ENCODE data around the gene GRIK4.

GRIK4 gene

DNA sequence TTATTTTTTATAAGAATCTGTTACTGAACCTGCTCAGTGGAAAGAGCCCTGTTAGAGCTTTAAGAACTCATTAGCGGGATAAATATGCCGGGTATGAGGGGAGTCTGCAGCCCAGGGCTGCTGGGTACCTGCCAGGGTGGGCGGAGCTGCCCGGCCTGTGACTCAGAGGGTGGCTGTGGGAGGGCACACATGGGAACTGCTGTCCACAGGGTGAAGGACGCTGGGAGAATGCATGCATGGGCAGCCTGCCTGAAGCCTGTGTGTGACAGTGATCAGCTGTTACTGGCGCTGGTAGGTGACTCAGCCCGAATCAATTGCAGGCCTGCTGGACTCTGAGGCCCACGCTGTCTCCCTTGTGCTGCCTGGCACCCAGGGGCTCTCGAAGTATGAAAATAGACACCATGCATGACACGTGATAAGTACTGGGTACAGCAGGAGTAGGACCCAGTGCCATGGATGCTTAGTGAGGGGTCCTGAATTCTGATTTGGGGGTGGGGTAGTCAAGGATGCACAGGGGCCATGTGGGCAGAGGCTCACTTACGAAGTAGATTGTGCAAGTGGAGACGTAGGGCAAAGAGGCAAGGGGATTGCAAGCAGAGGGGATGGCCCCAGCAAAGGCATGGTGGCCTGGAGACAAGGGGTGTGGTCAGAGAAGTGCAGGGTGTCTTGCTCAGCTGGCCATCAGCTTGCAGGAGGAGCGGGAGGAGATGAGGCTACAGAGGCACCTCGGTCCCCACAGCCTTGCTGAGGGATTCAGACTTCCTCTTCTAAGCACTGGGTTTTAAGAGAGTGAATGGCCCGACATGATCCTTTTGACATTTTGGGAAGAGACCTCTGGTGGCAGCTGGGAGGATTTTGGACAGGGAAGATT is 36.5 kb downstream of the GRIK4 start:
- peak; percentile 98 for DNase-seq (ENCODE audit: low read depth)
- TF ChIP-seq, protein P1, sequence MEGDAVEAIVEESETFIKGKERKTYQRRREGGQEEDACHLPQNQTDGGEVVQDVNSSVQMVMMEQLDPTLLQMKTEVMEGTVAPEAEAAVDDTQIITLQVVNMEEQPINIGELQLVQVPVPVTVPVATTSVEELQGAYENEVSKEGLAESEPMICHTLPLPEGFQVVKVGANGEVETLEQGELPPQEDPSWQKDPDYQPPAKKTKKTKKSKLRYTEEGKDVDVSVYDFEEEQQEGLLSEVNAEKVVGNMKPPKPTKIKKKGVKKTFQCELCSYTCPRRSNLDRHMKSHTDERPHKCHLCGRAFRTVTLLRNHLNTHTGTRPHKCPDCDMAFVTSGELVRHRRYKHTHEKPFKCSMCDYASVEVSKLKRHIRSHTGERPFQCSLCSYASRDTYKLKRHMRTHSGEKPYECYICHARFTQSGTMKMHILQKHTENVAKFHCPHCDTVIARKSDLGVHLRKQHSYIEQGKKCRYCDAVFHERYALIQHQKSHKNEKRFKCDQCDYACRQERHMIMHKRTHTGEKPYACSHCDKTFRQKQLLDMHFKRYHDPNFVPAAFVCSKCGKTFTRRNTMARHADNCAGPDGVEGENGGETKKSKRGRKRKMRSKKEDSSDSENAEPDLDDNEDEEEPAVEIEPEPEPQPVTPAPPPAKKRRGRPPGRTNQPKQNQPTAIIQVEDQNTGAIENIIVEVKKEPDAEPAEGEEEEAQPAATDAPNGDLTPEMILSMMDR (conservative IDR thresholded peaks at IDR 0.05; ENCODE audit: low read length) = peak; percentile 34
- no peak overlapping the region for H3K4me3 ChIP-seq (ENCODE audit: low read length)

DNA sequence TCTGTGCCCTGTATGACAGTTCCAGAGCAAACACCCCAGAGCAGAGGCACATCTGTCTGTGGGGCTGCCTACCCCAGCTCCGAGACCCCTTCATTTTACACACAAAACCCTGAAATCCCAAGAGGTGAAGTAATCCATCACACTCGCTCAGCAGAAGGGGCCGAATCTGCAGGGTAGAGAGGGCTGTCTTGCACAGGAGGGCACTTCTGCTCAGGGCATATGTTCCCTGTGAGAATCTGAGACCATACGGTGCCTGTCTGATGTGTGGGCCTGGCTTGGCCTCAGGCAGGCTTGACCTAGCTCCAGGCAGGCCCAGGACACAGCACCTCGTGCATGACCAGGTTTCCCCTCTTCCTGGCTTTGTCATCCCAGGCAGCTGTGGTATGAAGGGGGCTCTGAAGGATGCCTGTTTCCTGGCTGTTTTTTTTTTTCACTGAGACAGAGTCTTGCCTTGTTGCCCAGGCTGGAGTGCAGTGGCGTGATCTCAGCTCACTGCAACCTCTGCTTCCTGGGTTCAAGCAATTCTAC is 37.2 kb downstream of the GRIK4 start:
- no peak for DNase-seq (ENCODE audit: low read depth)
- no peak overlapping the region for H3K4me3 ChIP-seq (ENCODE audit: low read length)
- TF ChIP-seq, protein P1 (conservative IDR thresholded peaks at IDR 0.05; ENCODE audit: low read length) = no peak

DNA sequence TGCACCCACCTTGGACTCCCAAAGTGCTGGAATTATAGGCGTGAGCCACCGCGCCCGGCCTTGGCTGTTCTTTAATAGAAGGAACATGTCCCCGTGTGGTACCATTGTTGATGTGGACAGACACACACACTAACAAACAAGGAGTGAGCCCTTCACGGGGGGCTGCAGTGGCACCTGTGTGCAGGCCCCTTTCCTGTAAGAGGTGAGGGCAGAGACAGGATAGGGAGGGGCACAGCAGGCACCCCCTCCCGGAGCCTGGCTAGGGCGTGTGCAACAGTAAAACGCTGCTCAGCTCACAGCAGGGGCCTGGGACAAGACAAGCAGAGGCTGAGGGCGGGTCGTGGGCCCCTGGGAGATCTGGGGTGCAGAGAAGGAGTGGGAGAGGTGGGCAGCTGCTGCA is 37.8 kb downstream of the GRIK4 start:
- no peak overlapping the region for H3K4me3 ChIP-seq (ENCODE audit: low read length)
- DNase-seq (ENCODE audit: low read depth) = no peak
- TF ChIP-seq, protein P1 (conservative IDR thresholded peaks at IDR 0.05; ENCODE audit: low read length) = no peak

DNA sequence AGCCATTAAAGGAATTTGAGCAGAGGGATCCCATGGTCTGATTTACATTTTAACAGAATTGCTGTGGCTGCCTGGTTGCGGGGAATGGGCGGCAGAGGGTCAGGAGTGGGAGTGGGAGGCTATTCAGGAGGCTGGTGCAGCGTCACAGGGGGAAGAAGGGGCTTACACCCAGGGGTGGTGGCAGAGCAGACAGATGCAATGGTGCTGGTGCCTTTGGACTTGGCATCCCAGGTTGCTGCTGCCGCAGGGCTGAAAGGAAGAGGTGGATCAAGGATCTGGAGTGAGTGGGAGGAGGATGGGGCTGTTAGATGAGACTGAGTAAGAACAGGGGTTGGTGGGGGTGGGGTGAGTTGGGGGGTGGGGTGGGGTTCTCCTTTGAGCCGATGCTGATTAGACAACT is 38.5 kb downstream of the GRIK4 start:
- TF ChIP-seq, protein P1 (conservative IDR thresholded peaks at IDR 0.05; ENCODE audit: low read length) = no peak
- no peak for DNase-seq (ENCODE audit: low read depth)
- no peak overlapping the region for H3K4me3 ChIP-seq (ENCODE audit: low read length)

DNA sequence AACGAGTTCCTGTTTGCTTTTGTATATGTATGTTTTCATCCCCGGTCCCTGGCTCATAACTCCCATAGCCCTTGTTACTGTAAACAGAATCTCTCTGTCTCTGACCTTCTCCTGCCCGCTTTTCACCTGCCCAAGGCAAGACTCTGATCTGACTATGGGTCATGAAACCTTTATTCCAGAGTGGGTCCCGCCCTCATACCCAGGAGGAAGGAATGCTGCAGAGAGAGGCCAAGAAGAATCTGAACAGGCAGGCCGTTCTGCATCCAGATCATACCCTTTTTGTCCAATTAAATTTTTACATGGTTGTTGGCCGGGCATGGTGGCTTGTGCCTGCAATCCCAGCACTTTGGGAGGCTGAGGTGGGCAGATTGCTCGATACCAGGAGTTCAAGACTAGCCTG is 39.6 kb downstream of the GRIK4 start:
- TF ChIP-seq, protein P1 (conservative IDR thresholded peaks at IDR 0.05; ENCODE audit: low read length) = no peak
- DNase-seq (ENCODE audit: low read depth) = no peak
- H3K4me3 ChIP-seq (ENCODE audit: low read length) = no peak overlapping the region

DNA sequence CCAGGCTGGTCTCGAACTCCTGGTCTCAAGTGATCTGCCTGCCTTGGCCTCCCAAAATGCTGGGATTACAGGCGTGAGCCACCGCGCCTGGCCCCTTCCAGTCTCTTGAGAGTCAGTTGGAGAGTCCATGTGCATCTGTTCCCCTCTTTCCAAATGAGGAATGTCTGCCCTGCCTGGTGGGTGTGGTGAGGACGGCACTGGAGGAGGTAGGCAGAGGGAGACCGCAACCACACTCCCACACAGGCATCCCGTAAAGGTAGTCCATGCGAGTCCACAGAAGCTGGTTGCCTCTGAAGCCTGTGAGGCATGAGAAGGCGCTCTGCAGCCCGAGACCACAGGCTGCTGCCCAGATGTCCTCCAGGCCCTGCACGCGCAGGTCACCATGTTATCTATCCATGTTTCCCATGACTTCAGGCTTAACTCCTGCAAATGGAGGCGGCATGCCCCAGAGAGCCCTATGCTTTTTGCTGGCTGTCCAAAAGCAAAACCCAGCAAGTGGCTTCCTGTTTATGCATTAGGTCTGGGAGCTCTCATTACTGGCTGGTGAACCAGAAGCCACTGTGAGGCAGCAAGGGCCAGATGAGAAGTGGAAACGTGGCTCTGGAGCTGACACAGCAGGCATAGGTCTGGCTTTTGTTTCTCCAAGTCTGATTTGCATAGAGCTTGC is 43.4 kb downstream of the GRIK4 start:
- no peak overlapping the region for H3K4me3 ChIP-seq (ENCODE audit: low read length)
- TF ChIP-seq, protein P1 (conservative IDR thresholded peaks at IDR 0.05; ENCODE audit: low read length) = no peak
- DNase-seq (ENCODE audit: low read depth) = peak; percentile 9
